ENCODE data around the gene SPTB.

The SPTB gene

DNA sequence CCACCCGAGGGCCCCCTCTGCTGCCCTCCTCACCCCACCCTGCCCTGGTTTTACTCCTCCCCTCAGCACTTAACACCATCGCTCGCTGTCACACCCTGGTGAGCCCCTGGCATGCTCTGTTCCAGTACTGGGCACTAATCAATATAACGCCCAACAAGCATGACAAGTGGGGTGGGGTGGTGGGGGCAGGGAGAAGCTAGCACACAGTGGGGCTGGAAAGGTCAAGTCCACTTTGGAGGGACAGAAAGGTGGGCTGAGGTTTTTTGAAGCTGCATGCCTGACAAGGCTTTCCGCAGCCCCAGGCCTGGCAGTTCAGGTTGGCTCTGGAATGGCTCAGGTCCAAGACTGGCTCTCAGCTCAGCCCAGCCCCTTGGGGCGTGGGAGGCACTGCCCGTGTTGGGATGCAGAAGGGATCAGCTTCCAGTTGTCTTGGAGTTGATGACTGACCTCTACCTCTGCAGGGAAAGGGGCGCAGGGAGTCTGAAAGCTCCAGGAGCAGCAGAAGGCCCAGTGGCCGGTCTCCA lies 141.4 kb downstream of the SPTB start:
- Histone ChIP-seq H3K4me3 (no peak overlapping the region), H3K27ac (peak overlapping the region in 3 of 21 experiments; percentile 20 to 37 (median 23))

DNA sequence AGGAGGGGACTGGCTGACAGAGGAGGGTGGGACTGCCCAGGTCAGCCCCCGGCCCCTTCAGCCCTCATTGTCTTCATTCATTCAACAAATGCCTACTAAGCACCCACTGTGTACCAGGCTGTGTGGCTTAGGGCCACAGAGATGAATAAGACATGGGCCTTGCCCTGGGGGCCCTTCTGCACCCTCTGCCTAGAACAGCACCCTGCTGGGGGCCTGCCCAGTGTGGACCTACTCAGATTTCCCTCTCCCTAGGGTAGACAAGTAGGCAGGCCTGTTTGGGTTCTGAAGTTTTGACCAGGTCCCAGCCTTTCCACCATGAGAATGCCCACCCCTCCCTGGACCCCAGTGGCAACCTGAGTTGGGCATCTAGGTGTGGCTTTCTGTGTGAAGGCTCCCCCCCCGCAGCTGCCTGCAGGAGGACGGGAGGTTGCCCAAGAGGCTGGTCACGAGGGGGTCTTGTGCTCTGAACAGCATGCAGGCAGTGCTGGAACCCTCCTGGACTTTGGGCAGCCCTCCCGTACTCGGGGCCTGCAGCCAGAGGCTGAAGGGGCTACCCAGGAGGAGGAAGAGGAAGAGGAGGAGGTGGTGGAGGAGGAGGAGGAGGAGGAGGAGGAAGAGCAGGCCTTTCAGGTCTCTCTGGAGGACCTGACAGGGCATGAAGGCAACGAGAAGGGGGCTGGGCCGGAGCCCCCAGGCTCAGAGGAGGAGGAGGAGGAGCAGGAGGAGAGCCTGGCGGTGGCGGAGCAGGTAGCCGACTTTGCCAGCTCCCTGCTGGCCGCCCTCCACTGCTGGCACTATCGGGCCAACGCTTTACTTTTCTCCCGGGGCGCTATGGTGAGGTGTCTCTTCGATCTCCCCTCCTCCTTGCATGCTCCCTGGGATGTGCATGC lies 142.1 kb downstream of the SPTB start:
- H3K27ac ChIP-seq: peak overlapping the region in 8 of 21 experiments; percentile 11 to 64 (median 28)

DNA sequence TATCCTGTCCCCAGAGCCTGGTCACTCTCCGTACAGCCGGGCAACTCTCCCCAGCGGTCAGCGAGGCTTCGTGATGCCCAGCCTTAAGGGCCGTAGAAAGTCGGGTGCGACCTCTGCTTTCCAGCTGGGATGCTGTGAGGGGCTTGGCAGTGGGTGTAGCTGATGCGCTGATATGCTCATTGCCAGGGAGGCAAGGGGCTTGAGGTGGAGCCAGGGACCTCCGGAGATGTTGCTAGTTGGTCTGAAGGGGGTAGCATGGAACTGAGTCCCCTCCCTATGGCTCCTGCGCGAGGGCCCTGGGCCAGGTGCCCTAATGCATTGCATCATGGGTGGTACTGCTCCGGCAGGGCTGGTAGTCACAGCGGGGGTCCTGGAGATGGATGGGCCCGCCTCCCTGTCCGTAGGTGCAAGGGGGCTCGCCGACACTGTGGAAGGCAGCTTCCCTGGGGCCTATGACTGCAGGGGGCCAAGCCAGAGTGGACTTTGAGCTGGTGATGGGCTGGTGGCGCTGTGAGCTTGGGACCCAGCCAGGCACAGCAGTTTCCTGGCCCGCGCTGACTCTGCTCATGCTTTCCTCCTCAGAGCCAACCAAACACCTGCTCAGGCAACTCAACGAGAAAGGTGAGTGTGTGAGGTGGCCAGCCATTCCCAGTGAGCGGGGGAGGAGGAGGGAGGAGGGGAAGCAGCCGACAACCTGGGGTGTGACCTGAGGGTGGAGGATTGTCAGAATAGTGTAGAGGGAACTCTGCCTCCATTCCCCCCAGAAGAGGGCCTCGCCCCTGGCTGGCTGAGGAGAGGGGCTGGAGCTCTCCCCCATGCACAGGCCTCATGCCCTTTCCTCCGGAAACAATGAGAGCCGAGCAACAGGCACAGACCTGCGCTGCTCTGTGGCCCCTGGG lies 143.2 kb downstream of the SPTB start:
- H3K27ac ChIP-seq: peak overlapping the region in 7 of 21 experiments; percentile 11 to 64 (median 32)

More for the DNA sequence above, 142.1 kb downstream of the SPTB start:
- no peak overlapping the region for H3K4me3 ChIP-seq

DNA sequence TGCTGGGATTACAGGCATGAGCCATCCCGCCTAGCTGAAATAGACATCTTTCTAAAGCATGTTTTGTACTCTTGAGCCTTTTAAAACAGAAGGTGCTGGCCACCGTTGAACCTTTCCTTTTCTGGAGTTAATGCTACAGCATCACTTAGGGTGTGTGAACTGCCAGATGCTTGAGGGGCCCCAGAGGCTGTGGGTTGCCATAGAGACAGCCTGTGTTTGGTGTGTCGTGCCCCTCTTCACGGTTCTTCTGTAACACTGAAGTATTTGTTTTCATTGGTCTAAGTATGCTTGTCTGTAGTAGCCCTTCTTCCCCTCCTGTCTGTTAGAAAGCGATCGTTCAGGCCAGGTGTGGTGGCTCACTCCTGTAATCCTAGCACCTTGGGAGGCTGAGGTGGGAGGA lies 144.7 kb downstream of the SPTB start:
- H3K27ac ChIP-seq: peak overlapping the region in 2 of 21 experiments; percentile 13 to 51

More for the DNA sequence above, 143.2 kb downstream of the SPTB start:
- no peak overlapping the region for H3K4me3 ChIP-seq

DNA sequence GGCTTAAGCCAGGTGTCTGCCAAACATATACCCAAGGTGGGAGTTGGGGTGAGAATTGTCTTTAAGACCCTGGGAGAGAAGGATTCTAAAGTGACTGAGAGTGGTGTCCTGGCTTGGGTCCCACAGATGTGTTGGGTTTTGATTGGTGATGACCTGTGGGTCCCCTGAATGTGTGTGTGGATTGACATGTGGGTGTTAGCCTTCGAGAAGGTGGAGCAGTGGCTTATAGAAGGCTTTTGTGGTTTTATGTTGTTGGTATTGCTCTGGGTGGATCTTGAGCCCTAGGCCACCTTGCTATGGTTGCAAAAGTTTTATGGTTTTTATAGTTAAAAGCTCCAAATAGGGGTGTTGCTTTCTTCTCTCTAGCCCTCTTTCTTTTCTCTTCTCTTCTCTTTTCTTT lies 145.8 kb downstream of the SPTB start:
- H3K27ac ChIP-seq: no peak overlapping the region

More for the DNA sequence above, 144.7 kb downstream of the SPTB start:
- no peak overlapping the region for H3K4me3 ChIP-seq

DNA sequence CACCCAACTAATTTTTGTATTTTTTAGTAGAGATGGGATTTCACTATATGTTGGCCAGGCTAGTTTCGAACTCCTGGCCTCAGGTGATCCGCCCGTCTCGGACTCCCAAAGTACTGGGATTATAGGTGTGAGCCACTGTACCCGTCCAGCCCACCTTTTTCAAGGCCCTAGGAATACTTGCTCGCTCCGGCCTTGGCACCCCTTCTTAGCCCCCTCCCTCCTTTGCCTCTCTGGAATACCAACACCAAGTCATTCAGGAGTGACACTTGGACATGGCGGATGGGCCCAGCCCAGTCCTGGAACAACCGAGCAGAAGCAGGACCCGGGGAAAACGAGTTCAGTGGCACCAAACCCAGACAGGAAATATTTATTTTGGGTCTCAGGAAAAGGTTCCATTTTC lies 146.4 kb downstream of the SPTB start:
- Histone ChIP-seq H3K27ac (no peak overlapping the region), H3K4me3 (no peak overlapping the region)

More for the DNA sequence above, 145.8 kb downstream of the SPTB start:
- no peak overlapping the region for H3K4me3 ChIP-seq

DNA sequence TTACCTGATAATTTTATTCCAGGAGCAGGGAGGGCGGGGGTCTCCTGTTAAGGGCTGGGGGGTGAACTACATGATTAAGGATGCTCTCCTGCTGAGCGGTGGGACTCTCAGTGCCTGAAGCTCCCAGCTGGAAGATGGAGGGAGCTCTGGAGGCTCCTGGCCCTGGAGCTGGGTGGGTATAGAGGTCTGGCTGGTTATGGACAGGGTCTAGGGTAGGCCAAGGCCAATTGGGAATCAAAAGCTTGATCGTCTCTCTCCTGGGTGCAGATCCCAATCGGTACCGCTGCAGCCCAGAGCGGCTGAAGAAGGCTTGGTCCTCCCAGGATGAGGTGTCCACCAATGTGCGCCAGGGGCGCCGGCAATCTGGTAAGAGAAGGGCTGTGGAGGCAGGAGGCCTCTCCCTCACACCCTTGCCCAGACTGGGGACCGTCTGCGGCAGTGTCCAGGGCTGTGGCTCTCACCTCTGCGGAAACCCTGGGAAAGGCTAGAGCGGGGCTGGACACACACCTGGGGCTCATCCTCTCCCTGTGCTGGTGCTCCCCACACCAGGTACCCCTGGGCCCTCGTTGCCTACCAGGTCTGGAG lies 147.1 kb downstream of the SPTB start:
- no peak overlapping the region for H3K4me3 ChIP-seq

DNA sequence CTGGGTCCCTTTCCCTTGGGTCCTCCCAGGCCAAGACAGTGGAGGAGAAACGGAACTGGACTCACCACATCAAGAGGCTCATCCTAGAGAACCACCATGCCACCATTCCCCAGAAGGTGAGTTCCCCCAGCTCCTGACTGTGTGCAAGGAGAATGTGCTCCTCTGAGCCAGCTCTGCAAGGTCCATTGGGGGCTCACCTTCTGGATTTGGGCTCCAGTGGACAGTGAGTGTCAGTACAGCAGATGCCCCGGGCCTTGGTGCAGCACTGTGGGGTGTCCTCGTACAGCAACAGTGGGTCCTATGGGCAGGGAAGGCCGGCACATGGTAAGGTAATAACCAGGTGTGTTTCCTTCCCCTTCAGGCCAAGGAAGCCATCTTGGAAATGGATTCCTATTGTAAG lies 147.6 kb downstream of the SPTB start:
- Histone ChIP-seq H3K27ac (no peak overlapping the region), H3K4me3 (no peak overlapping the region)

More for the DNA sequence above, 147.1 kb downstream of the SPTB start:
- no peak overlapping the region for H3K27ac ChIP-seq

DNA sequence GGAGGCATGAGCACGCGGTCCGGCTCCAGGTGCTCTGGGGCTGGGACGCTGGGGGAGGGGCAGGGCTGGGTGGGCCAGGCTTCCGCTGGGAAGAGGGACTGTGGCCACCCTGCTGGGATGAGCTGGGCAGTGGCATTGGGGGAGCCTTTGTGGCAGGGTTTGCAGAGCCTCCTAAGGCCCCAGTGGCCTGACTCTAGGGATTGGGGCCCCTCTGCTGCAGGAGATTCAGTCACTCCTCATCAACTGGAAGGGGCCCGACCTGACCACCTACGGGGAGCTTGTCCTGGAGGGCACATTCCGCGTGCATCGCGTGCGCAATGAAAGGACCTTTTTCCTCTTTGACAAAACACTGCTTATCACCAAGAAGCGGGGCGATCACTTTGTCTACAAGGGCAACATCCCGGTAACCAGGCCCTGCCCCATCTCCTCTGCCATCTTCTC lies 148.5 kb downstream of the SPTB start:
- no peak overlapping the region for H3K4me3 ChIP-seq
- H3K27ac ChIP-seq: no peak overlapping the region

DNA sequence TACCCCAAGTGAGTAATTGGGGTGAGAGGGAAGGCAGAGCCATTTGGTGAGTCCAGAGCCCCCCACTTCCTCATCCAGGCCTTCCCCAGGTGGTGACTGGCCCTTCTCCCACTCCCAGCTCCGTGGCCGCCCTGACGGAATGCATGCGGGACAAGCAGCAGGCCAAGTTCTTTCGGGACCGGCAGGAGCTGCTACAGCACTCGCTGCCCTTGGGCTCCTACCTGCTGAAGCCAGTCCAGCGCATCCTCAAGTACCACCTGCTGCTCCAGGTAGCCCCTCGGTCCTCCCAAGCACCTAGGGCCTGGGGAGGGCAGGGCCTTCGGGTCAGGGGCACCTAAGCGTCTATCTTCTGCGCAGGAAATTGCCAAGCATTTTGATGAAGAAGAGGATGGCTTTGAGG lies 149.0 kb downstream of the SPTB start:
- H3K27ac ChIP-seq: peak overlapping the region in 1 of 21 experiments; percentile 1
- H3K4me3 ChIP-seq: no peak overlapping the region

DNA sequence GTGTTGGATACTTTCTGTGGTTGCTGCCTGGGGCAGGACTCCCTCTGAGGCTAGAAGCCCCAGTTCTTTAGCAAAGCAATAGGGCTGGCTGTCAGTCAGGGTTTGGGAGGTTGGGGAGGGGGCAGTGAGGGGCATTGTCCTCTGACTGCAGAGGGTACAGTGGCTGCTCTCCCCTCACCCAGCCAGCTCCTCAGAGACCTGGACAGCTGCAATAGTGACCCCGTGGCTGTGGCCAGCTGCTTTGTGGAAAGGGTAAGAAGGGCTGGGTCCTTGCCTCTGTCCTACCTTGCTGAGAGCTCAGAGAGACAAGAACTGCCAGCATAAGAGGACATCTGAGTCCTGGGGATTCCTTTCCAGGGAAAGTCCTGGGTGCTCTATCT lies 149.7 kb downstream of the SPTB start:
- H3K4me3 ChIP-seq: no peak overlapping the region
- peak overlapping the region in 6 of 21 experiments; percentile 1 to 16 (median 8) for H3K27ac ChIP-seq

DNA sequence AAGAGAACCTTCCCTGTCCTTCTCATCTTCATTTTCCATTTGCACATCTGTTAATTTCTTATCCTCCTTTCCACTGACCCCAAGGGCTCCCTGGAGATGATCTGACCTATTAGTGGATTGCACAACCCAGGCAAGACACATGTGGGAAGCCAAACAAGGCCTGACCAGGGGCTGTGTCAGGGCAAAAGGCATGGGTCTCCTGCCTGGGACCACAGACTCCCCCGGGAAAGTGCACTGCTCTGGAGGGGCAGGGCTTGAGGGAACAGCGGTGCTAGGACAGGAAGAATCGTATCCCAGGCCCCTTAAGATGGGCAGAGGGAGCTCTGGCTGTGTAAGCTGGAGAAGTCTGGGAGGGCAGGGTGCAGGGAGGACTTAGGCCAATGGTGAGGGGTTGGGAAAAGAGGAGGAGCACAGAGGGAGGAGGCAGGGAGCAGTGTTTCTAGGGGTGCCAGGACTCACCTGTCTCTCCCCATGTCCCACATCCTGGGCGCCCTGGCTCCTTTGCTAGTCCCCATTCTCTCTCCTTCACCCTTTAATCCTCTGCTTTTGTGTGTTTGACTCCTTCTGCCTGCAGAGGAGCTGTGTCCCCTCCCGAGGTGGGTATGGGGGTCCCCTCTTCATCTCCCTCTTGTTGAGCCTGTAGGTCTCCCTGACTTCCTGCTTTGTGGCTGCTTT lies 150.2 kb downstream of the SPTB start:
- peak overlapping the region in 6 of 21 experiments; percentile 1 to 16 (median 8) for H3K27ac ChIP-seq
- H3K4me3 ChIP-seq: no peak overlapping the region

DNA sequence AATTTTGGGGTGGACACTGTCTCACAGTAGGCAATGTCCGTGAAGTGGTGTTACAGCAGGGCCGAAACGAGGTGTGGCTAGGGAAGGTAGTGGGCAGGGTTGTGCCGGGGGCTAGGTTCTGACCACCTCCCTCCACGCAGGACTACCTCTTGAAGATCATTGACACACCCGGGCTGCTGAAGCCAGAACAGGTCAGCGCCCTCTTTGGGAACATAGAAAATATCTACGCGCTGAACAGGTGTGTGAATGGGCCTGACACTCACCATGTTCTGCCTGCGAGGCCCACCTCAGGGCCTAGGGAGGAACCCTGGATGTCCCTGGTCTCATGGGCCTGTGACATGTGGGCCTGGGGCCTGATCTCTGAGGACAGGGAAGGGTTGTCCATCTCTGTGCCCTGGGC lies 150.9 kb downstream of the SPTB start:
- H3K4me3 ChIP-seq: no peak overlapping the region
- no peak overlapping the region for H3K27ac ChIP-seq

DNA sequence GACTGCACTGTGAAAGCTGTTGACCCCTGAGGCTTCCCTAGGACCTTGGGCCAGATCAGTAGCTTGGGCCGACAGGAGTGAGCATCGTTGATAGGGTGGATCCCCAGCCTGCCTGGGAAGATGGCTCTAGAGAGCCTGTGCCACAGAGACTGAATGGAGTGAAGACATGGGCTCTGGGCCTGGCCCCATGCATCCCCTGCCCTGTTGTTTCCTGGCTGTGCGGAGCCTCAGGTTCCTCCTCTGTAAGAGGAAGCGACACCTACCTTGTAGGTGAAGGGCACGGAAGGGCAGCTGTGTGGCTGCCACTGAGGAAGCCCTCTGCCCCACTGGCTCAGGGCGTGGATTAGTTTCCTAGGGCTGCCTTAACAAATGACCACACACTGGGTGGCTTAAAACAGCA lies 151.6 kb downstream of the SPTB start:
- Histone ChIP-seq H3K4me3 (no peak overlapping the region), H3K27ac (peak overlapping the region in 2 of 21 experiments; percentile 14 to 69)

DNA sequence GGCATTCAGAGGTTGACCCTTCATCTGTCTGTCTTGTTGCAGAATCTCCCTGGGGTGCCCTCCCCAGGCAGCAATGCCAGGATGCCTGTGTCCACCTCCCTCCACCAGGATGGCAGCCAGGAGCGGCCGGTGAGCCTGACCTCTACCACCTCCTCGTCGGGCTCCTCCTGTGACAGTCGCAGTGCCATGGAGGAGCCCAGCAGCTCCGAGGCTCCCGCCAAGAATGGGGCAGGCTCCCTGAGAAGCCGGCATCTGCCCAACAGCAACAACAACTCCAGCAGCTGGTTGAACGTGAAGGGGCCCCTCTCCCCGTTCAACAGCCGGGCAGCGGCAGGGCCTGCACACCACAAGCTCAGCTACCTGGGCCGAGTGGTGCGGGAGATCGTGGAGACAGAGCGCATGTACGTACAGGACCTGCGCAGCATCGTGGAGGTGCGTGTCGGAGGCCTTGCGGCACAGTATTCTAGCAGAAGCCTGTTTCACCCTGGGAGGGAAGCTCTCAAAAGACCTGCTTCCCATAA lies 152.1 kb downstream of the SPTB start:
- peak overlapping the region in 1 of 21 experiments; percentile 69 for H3K27ac ChIP-seq
- H3K4me3 ChIP-seq: no peak overlapping the region

DNA sequence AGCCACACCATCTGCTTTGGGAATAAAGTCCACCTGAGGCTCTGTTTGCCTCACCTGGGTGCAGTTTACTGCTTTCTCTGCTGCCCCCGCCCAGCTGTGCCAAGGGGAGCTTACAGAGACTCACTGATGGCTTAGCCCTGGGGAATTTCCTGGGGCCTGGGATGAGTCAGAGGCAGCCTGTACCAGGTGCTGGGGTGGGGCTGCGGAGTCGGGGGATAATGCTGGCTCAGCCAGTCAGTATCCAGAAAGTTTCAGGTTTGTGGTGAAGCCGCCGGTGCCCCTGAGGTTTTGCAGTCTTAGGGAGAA lies 153.2 kb downstream of the SPTB start:
- Histone ChIP-seq H3K27ac (peak overlapping the region in 11 of 21 experiments; percentile 4 to 83 (median 47)), H3K4me3 (no peak overlapping the region)

DNA sequence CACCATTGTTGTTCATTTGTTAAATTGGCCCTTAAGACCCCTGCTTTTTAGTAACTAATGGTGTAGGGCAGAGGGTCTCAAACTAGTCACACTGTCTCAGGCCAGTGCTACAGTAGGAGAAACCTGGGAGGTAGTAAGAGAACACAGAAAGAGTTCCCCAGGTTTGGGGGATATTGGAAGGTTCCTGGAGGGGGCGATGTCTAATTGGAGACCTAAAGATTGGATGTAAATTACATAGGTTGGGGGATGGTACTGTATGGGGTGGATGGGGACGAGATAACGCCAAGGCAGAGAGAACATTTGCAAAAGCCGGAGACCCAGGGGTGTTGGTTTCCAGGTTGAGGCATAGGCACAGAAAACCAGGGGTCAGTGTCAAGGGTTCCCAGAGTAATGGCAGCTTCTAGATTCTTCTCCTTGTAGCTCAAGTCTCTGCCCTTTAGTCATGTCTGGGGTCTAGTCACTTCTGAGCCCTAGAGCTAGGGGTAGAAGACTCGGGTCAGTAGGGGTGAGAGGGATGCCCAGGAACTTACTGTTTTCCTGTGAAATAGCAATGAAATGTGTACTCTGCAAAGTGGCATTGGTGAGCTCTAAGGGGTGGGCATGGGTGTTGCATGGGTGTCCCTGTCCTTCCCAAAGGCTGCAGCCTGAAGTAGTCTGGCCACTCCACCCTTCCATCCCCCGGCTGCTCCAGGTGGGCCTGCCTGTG lies 153.7 kb downstream of the SPTB start:
- Histone ChIP-seq H3K27ac (peak overlapping the region in 13 of 21 experiments; percentile 4 to 84 (median 53)), H3K4me3 (no peak overlapping the region)

DNA sequence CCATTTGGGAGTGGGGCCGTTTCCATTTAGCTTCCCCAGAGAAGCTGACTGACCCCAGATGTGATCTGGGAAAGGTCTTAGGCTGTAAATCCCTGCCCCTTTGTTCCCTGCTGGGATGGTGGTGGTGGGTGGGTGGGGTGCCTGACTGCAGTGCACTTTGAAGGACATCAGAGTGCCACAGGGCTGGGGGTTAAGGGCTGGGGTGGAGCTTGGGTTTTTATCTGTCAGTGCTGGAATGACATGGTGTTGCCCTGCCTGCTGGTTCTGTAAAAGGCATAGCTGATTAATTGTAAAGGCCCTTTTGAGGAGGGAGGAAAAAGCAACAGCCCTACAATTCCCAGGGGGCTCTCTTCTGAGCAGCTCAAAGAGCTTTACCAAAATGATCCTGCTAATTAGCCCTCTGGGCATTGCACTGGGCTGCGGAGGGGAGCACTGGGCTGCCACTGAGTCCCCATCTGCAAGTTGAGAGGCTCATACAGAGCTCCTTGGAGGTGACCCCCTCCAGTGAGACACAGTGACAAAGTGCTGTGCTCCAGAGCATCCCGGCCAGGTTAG lies 154.4 kb downstream of the SPTB start:
- peak overlapping the region in 13 of 21 experiments; percentile 4 to 84 (median 58) for H3K27ac ChIP-seq

More for the DNA sequence above, 154.4 kb downstream of the SPTB start:
- H3K4me3 ChIP-seq: no peak overlapping the region

All from skin epidermis (tissue), 12 donors.